Hematopoietic multipotent progenitor cell (in vitro differentiated cells): ENCODE data around the gene ACTN4. TPM values are rescaled to one million over a fixed set of nuclear protein-coding genes. Genes with fewer than 3 reads are reported as not detected.

ENCODE experiments used
- DNase-seq, 3 donors: peaks; one replicate each; pipeline ENCODE4 v3.0.0-alpha.2; 2011 to 2015; ENCODE audit warnings: low read depth in 2 of 3, low spot score in 2 of 3
- total RNA-seq: library from RNA; depleted of rRNA; stranded (reverse); fragments of >200 nt; gene quantifications from one replicate; pipeline ENCODE4 v1.2.3, GENCODE V29; 2012

ACTN4 gene
- total RNA-seq, 1 donor = 264 TPM

GRCh38 chr19:38658462-38659306 is 11.2 kb downstream of the ACTN4 start:
- DNase-seq = no peak

GRCh38 chr19:38660724-38661123 is 13.3 kb downstream of the ACTN4 start:
- DNase-seq = no peak

- DNase-seq = no peak
These were observed 13.7 kb downstream of the ACTN4 start for GRCh38 chr19:38661136-38661535.

- no peak for DNase-seq
These were observed 14.5 kb downstream of the ACTN4 start for GRCh38 chr19:38661996-38662395.

GRCh38 chr19:38662537-38663155 is 15.2 kb downstream of the ACTN4 start:
- DNase-seq = no peak

GRCh38 chr19:38663156-38663651 is 15.8 kb downstream of the ACTN4 start:
- no peak for DNase-seq

DNA sequence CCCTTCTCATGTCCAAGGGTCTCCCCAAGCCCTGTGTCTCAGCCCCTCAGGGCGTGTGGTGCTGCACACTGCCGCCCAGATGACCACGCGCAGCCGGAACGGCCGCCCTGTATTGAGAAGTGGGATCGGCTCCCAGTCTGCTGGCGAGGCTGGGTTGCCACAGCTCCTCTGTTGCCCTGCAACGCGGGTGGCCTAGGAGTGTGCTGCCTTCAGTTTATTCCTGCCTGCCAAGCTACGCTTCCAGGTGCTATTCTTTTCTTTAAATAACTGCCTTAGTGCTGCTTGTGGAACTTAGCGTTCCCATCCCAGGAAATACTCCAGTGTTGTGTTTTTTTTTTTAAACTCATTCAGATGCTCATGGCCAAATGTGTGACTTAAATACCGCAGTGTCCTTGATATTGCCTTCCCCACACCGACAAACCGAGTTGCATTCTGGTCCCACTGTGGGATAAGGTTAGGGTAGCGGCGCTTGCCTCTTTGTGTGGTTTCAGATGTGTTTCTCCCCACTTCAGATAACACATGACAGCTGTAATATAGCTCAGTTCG is 16.6 kb downstream of the ACTN4 start:
- peak in 1 of 3 donors; percentile 52 for DNase-seq

DNA sequence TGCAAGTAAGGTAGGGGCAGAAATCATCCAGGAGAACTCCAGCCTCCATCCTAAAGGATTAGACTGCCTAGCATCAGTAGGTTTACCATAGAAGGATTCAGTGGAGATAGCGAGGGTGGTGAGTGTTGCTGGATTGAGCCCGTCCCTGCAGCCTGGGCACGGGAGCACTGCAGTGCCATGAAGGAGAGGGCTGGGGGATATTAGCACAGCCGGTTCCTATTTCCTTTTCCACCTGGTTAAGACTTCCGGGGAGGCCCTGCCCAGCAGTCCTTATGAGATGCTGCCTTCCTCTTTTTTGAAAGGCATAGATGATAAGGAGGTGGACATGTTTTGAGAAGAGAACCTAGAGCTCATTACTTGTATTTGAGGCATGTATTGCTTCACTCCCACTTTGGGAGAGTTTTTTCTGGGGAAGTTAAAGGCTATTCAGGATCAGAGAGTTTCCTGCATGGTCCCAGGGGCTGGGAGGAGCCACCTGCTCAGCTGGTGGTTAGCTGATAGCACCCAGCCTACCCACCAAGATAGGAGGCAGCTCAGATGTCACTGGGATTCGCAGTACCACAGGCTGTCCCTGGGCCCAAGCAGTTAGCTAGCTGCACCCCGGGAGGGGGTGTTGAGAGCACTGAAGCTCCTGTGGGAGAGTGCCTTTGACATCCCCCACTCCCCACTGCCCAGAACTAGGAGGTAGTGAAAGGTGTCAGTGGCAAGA is 17.2 kb downstream of the ACTN4 start:
- peak in 1 of 3 donors; percentile 52 for DNase-seq

GRCh38 chr19:38665219-38665931 is 17.9 kb downstream of the ACTN4 start:
- DNase-seq = no peak

DNA sequence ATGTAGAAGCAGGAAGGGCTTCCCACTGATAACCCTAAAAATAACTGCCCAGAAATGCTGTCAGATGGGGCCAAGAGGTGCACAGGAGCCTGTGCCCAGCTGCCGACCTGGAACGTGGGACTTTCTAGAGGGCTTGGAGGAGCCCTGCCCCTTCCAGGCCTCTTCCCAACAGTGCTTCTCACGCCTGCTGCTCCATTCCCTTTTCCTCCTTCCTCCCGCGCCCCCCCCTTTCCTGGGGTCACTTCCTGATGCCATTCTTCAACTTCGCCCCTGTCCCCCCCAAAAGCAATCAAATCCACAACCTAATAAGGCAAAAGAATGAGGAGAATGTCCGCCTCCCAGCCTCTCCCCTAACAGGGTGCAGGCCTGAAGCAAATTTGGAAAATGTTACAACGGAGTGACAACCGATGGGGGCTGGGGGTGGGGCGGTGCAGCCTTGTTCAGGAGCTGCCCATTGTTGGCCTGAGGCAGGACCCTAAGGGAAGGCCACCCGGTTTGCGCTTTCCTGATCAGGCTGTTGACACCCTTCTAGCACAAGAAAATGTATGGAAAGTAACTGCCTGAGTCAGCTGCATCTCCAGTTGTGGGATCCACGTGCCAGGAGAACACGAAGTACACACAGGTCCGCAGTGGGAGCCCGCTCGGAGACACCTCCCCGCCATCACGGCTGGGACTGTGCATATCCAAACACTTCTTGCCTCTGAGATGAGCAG is 18.7 kb downstream of the ACTN4 start:
- DNase-seq = no peak

- DNase-seq = peak in 1 of 3 donors; percentile 47
These were observed 19.4 kb downstream of the ACTN4 start for GRCh38 chr19:38666663-38667511.

- DNase-seq = peak in 1 of 3 donors; percentile 32
These were observed 20.3 kb downstream of the ACTN4 start for GRCh38 chr19:38667661-38668171.

DNA sequence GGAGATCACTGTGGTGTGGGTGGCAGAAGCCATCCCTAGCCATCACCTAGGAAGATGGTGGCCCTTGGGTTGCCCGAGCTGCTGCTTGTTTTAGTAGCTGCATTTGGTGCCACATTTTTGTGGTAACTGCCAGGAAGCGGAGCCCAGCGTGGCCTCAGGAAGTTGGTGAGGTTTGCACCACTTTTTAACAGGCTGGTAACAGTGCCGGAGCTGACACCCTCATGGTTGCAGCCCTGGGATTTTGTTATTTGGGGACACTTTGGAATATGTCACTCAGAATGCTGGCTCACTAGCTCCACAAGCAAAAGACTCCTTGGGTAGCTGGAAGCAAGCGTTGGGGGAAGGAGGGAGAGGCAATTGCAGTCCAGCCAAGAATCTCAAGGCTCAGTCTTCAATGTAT is 22.1 kb downstream of the ACTN4 start:
- peak in 1 of 3 donors; percentile 71 for DNase-seq

DNA sequence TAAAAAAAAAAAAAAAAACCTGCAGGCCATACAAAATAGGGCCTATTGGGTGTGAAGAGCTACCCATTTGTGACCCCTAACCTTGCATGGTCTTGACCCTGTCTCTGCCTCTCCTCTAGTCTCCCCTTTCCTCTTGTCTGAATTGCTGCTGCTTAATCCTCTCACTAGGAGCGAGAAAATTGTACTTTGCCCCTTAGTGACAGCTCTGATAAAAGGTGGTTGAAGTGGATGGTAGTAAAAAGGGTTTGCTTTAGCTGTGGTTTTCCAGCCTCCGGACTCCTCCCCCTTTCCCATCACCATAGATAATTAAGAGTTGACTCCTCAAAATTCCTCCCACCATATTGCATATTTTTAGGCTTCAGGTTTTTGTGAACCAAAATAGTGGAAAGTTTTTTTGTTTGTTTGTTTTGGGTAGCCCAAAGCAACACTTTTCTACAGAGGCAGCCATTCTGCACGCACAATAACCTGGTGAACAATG is 23.5 kb downstream of the ACTN4 start:
- no peak for DNase-seq

GRCh38 chr19:38671654-38672053 is 24.2 kb downstream of the ACTN4 start:
- no peak for DNase-seq

- no peak for DNase-seq
These were observed 25.6 kb downstream of the ACTN4 start for GRCh38 chr19:38673030-38673429.

GRCh38 chr19:38674388-38675171 is 27.1 kb downstream of the ACTN4 start:
- DNase-seq = no peak

DNA sequence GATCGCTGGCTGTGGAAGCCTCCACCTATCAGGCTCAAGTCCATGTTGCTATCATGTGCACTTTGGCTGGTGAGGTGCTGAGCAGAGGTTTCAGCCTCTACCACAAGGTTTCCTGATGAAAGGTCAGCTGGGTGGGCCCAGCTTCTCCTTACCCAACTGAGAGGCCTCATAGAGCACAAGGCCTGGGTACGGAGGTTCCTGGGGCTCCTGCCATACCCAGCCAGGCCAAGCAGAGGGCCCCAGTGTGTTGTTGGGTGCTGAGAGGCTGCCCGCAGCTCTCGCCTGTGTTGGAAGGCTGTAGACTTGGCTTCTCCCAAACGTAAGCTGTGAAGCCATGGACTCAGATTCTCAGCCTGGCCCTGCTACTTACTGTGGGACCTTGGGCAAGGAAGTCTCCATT is 28.2 kb downstream of the ACTN4 start:
- no peak for DNase-seq
